GM23248 (cell line): ENCODE data around the gene TCF25.

Experiments used
- EZH2 ChIP-seq: fragments of 200-600 bp; sonication (generic); IDR thresholded peaks from 2 replicates; pipeline ENCODE4 v1.6.1; 2018; ENCODE audit warnings: antibody characterized with exemption, mild to moderate bottlenecking; ENCODE audit not compliant: insufficient read depth, poor library complexity, severe bottlenecking
- EZH2phosphoT487 ChIP-seq: fragments of 200-600 bp; sonication (generic); IDR thresholded peaks from 2 replicates; pipeline ENCODE4 v1.6.1; 2018; ENCODE audit warnings: antibody characterized with exemption, moderate library complexity, mild to moderate bottlenecking, low read depth; ENCODE audit not compliant: insufficient read depth

GRCh38 chr16:89892635-89893034, 19.2 kb downstream of the TCF25 start:
- TF ChIP-seq EZH2phosphoT487 (no peak), EZH2 (no peak)
